WTC11 (cell line): ENCODE results near the gene ANO10.

Source experiments
- CTCF ChIP-seq: fragments of 200-600 bp; IDR thresholded peaks from 2 replicates; pipeline ENCODE4 v1.8.0; 2022; ENCODE audit warnings: antibody characterized with exemption
- ESRRA ChIP-seq: sonication (generic); formaldehyde crosslinking; IDR thresholded peaks from 2 replicates; pipeline ENCODE4 v1.8.1; 2022; ENCODE audit warnings: mild to moderate bottlenecking, missing genetic modification reagents, borderline replicate concordance
- ETV6 ChIP-seq: sonication (generic); formaldehyde crosslinking; IDR thresholded peaks from 2 replicates; pipeline ENCODE4 v1.8.1; 2022; ENCODE audit warnings: mild to moderate bottlenecking, missing genetic modification reagents
- JUN ChIP-seq: sonication (generic); formaldehyde crosslinking; IDR thresholded peaks from 2 replicates; pipeline ENCODE4 v1.8.0; 2023; ENCODE audit warnings: mild to moderate bottlenecking, missing genetic modification reagents
- SP1 ChIP-seq: sonication (generic); formaldehyde crosslinking; conservative IDR thresholded peaks from 2 replicates; pipeline ENCODE4 v1.8.1; 2022; ENCODE audit warnings: missing genetic modification reagents
- TEAD4 ChIP-seq: sonication (generic); formaldehyde crosslinking; IDR thresholded peaks from 2 replicates; pipeline ENCODE4 v1.8.0; 2022; ENCODE audit warnings: mild to moderate bottlenecking, missing genetic modification reagents
- ZBTB21 ChIP-seq: sonication (generic); formaldehyde crosslinking; IDR thresholded peaks from 2 replicates; pipeline ENCODE4 v1.8.1; 2023; ENCODE audit warnings: mild to moderate bottlenecking, missing genetic modification reagents, borderline replicate concordance
- ZMAT4 ChIP-seq: fragments of 250-450 bp; sonication (Bioruptor Pico); IDR thresholded peaks from 2 replicates; pipeline ENCODE4 v1.9.0; 2021; ENCODE audit warnings: mild to moderate bottlenecking
- ZNF121 ChIP-seq: sonication (generic); formaldehyde crosslinking; IDR thresholded peaks from 2 replicates; pipeline ENCODE4 v1.8.0; 2023; ENCODE audit warnings: missing genetic modification reagents
- TF ChIP-seq, protein P1 (sequence below): sonication (generic); formaldehyde crosslinking; IDR thresholded peaks from 2 replicates; pipeline ENCODE4 v1.8.0; 2022; ENCODE audit warnings: missing genetic modification reagents
- TF ChIP-seq, protein P2 (sequence below): sonication (generic); formaldehyde crosslinking; IDR thresholded peaks from 2 replicates; pipeline ENCODE4 v1.8.1; 2023; ENCODE audit warnings: mild to moderate bottlenecking, missing genetic modification reagents
- TF ChIP-seq, protein P3 (sequence below): sonication (generic); formaldehyde crosslinking; conservative IDR thresholded peaks from 2 replicates; pipeline ENCODE4 v1.8.1; 2023; ENCODE audit warnings: mild to moderate bottlenecking, low read depth, missing genetic modification reagents, moderate library complexity

DNA sequence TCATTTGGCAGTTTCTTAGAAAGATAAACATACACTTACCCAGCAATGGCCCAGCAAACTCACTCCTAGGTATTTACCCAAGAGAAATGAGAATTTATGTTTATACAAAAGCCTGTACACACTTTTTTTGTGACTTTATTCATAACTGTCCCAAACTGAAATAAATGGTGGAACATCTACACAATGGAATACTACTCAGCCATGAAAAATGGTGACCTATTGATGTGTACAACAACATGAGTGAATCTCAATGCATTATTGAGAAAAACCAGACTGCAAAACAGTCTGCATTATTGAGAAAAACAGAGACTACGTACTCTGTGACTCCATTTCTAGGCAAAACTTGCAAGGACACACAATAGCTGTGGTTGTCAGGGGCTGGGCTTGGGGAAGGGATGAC, 298.3 kb downstream of the ANO10 start:
- TF ChIP-seq CTCF = no peak
- TF ChIP-seq TEAD4 (CRISPR knock-in tag) = no peak
- TF ChIP-seq ZBTB21 (CRISPR knock-in tag) = no peak
- no peak for TF ChIP-seq ETV6 (CRISPR knock-in tag)
- no peak for TF ChIP-seq SP1 (CRISPR knock-in tag)
- TF ChIP-seq, protein P1, sequence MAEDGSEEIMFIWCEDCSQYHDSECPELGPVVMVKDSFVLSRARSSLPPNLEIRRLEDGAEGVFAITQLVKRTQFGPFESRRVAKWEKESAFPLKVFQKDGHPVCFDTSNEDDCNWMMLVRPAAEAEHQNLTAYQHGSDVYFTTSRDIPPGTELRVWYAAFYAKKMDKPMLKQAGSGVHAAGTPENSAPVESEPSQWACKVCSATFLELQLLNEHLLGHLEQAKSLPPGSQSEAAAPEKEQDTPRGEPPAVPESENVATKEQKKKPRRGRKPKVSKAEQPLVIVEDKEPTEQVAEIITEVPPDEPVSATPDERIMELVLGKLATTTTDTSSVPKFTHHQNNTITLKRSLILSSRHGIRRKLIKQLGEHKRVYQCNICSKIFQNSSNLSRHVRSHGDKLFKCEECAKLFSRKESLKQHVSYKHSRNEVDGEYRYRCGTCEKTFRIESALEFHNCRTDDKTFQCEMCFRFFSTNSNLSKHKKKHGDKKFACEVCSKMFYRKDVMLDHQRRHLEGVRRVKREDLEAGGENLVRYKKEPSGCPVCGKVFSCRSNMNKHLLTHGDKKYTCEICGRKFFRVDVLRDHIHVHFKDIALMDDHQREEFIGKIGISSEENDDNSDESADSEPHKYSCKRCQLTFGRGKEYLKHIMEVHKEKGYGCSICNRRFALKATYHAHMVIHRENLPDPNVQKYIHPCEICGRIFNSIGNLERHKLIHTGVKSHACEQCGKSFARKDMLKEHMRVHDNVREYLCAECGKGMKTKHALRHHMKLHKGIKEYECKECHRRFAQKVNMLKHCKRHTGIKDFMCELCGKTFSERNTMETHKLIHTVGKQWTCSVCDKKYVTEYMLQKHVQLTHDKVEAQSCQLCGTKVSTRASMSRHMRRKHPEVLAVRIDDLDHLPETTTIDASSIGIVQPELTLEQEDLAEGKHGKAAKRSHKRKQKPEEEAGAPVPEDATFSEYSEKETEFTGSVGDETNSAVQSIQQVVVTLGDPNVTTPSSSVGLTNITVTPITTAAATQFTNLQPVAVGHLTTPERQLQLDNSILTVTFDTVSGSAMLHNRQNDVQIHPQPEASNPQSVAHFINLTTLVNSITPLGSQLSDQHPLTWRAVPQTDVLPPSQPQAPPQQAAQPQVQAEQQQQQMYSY = no peak
- TF ChIP-seq JUN (CRISPR knock-in tag) = no peak
- no peak for TF ChIP-seq ZNF121
- no peak for TF ChIP-seq ESRRA (CRISPR knock-in tag)
- TF ChIP-seq, protein P2, sequence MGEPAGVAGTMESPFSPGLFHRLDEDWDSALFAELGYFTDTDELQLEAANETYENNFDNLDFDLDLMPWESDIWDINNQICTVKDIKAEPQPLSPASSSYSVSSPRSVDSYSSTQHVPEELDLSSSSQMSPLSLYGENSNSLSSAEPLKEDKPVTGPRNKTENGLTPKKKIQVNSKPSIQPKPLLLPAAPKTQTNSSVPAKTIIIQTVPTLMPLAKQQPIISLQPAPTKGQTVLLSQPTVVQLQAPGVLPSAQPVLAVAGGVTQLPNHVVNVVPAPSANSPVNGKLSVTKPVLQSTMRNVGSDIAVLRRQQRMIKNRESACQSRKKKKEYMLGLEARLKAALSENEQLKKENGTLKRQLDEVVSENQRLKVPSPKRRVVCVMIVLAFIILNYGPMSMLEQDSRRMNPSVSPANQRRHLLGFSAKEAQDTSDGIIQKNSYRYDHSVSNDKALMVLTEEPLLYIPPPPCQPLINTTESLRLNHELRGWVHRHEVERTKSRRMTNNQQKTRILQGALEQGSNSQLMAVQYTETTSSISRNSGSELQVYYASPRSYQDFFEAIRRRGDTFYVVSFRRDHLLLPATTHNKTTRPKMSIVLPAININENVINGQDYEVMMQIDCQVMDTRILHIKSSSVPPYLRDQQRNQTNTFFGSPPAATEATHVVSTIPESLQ (CRISPR knock-in tag) = no peak
- TF ChIP-seq, protein P3, sequence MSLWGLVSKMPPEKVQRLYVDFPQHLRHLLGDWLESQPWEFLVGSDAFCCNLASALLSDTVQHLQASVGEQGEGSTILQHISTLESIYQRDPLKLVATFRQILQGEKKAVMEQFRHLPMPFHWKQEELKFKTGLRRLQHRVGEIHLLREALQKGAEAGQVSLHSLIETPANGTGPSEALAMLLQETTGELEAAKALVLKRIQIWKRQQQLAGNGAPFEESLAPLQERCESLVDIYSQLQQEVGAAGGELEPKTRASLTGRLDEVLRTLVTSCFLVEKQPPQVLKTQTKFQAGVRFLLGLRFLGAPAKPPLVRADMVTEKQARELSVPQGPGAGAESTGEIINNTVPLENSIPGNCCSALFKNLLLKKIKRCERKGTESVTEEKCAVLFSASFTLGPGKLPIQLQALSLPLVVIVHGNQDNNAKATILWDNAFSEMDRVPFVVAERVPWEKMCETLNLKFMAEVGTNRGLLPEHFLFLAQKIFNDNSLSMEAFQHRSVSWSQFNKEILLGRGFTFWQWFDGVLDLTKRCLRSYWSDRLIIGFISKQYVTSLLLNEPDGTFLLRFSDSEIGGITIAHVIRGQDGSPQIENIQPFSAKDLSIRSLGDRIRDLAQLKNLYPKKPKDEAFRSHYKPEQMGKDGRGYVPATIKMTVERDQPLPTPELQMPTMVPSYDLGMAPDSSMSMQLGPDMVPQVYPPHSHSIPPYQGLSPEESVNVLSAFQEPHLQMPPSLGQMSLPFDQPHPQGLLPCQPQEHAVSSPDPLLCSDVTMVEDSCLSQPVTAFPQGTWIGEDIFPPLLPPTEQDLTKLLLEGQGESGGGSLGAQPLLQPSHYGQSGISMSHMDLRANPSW (CRISPR knock-in tag) = no peak
- TF ChIP-seq ZMAT4 = no peak
